Stimulated activated CD4-positive, alpha-beta T cell treated with anti-CD3 and anti-CD28 coated beads, Interleukin-1b, Interleukin-23, amount 100 ng/mL, for 48 hours (primary cell): Measurements from ENCODE around the gene BPHL.
"Not testable (repeated sequence)": the region's sequence is repeated elsewhere in the genome, so short reads cannot be mapped to it uniquely, and the experiment has no call there.

Source experiments
- DNase-seq: peaks from one replicate; pipeline ENCODE4 v3.0.0-alpha.2; 2020

The BPHL gene

DNA sequence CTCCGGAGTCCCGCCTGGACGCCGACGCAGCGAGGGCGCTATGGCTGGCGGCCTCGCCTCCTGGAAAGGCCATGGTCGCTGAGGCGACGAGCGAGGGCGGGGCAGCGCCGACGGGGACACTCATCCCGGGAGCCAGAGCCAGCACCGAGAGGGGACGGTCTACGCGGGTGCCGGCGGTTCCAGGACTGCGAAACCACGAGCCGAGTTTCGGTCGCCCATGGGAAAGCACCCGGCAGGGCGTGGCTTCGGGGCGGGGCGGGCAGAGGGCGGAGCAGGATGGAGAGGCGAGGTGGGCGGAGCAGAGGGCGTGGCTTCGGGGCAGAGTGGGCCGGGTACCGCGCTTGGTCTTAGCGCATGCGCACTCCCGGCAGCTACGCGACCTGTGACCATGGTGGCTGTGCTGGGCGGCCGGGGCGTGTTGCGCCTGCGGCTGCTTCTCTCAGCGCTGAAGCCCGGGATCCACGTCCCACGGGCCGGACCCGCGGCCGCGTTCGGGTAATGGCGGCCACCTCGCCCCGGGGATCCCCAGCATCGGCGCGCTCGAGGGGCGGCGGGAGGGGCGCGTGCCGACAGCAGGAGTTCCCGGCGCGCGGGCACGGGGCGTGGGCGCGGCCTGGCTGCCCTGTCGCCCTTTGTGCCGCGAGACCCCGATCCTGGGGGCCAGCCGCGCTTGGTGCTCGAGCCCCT lies at the start of gene BPHL:
TSS of gene BPHL (plus strand) at position 359 of the 687 bp plus-strand sequence. CDS start at position 389, 30 bp downstream.
- DNase-seq = peak; percentile 98

DNA sequence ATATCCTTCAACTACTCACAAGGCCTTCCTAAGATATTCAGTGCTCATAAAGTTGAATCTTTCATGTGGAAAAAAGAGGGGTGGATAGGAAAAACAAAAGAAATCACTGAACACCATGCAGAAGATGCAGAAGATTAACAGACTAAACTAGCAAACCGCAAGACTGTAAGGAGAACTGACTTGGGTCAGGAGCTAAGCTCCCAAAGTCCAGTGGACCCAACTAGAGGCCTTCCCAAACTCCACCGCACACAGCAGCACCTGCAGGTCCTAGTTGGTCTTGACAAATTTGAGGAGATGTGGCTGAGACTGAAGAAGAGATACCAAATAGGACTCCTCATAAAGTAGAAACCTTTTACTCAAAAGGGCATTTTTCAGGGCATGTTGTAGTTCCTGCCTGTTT lies 46.9 kb upstream of the BPHL start:
- DNase-seq = no peak

DNA sequence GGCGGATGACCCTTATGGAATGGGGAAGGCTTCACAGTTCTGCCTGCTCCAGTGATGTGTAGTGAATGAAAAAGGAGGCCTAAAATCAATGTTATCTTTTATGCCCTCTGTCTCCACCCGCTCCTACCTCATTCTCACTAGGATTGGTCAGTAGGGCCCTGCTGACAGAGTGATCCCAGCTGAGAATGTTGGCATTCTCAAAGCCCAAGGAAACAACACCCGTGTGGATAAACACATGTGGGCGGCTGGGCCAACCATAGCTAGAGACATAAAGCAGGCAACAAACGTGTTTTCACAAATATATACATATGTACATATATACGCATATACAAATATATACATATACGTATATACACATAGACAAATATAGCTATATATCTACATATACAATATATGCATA lies 45.7 kb upstream of the BPHL start:
- no peak for DNase-seq

DNA sequence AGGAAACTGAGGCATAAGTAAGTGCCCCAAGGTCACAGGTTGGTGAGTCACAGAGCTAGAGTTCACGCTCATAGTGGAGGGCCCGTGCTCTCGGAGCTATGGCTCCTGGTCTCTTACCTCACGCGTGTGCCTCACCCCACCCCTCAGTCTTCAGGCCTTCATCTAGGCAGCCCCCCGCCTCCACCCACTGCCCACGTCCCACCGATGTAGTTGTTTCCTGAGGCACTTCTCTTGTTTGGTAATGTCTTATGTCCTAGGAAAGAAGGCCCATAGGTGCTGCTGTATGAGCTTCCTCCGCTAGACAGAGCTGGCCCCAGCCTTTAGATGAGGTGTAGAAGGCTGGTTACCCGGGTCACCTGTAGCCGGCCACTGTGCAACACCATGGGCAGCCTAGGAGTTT lies 45.1 kb upstream of the BPHL start:
- no peak for DNase-seq

- DNase-seq = no peak
Measured at GRCh38 chr6:3075772-3076113, 42.8 kb upstream of the BPHL start.

DNA sequence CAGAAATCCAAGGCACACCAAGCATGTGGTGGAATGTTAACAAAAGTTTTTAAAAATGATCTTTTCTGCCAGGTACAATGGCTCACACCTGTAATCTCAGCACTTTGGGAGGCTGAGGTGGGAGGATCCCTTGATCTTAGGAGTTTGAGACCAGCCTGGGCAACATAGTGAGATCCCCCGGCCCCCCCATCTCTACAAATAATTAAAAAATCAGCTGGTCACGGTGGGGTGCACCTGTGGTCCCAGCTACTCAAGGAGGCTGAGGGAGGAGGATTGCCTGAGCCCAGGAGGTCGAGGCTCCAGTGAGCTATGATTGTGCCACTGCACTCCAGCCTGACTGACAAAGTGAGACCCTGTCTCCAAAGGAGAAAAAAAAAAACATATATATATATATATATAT lies 42.2 kb upstream of the BPHL start:
- no peak for DNase-seq

GRCh38 chr6:3077430-3077829 lies 41.1 kb upstream of the BPHL start:
- no peak for DNase-seq

DNA sequence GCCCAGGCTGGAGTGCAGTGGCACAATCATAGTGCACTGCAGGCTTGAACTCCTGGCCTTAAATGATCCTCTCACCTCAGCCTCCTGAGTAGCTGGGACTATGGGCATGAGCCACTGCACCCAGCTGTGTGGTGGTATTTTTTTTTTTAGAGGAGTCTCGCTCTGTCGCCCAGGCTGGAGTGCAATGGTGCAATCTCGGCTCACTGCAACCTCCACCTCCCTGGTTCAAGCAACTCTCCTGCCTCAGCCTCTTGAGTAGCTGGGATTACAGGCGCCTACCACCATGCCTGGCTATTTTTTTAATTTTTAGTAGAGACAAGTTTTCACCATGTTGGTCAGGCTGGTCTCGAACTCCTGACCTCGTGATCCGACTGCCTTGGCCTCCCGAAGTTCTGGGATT lies 39.6 kb upstream of the BPHL start:
- not testable (repeated sequence) for DNase-seq

DNA sequence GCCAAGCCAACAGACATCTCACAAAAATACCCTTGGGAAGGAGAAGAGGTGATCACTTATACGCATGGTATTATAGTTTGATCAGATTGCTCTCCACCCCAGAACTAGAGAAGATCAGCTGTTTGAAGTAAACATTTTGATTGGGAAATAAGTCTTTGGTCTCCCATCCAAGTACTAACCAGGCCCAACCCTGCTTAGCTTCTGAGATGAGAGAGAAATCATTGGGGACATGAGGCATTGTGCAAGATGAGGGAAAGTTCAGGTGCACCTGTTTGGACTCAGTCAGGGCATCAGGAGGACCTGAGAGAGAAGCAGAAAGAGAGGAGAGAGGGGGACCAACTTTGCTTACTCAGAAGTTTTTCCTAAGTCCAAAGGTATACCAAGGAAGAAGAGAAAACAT lies 38.8 kb upstream of the BPHL start:
- DNase-seq = no peak

DNA sequence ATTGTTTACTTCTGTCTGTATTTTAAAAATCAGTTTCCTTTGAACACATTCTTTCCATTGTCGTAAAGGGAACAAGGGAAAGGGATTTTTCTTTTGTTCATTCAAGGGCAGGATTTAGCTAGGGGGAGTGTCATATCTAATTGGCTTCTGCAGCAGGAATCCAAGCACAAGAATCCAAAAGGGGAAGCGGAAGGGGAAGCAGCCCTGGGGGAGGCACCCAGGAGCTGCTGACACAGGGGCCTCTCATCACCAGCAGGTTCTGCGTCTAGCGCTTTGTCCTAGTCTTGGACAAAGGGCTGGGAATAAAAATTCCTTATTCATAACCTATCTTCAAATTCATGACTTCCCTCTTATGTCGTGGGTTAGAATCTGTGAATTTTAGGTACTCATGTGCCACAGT lies 36.6 kb upstream of the BPHL start:
- no peak for DNase-seq

DNA sequence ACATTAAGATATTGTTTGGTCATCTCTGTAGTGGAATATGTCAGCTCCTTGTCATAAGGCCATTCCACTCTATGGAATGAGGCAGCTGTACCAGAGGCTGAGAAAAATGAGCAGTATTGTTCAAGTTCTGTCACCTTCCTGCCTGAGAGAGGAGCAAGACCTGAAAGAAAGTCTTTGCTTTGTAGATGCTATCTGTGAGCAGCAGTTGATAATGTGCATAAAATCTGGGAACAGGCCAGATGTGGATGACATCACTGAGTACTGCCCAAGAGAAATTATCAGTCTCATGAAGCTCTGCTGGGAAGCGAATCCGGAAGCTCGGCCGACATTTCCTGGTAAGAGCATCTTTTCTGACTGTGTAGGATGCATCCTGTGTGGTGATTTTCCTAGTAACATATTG lies 33.4 kb upstream of the BPHL start:
- no peak for DNase-seq

GRCh38 chr6:3086282-3086946 lies 32.1 kb upstream of the BPHL start:
- no peak for DNase-seq

DNA sequence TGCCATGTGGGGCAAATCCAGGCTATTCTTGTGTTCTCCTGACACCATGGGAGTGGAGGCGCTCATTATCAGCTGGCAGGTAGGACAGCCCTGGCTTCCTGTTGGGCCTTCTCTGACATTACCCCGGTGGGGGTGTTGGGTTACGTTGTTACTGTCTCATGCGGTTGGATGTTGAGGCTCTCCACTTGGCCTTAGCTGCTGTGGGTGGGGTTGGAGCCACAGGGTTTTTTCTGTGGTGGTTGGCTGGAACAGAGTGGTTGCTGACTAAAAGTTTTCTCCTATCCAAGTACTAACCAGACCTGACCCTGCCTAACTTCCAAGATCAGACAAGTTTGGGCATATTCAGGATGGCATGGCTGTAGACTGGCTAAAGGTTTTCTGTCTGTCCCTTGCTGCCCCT lies 30.1 kb upstream of the BPHL start:
- no peak for DNase-seq

DNA sequence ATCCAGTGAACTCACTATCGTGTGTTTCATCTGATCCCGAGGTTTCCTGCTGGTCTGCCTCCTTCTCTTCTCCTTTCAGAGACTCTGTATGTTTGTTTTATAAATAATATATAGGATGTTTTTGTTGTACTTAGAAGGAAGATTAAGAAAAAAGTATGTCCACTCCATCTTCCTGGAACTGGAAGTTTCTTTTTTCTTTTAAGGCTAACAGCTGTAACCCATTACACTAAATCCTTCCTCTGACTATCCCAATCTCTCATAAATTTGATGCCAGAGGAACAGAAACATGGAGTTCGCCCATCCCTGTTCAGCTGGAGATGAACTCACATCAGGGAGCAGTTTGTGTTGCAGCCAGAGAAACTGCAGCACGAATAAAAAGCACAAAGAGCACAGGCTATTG lies 29.5 kb upstream of the BPHL start:
- DNase-seq = no peak

GRCh38 chr6:3090013-3090412 lies 28.5 kb upstream of the BPHL start:
- no peak for DNase-seq

GRCh38 chr6:3094815-3095214 lies 23.7 kb upstream of the BPHL start:
- no peak for DNase-seq

GRCh38 chr6:3102875-3103274 lies 15.6 kb upstream of the BPHL start:
- no peak for DNase-seq

GRCh38 chr6:3108746-3109414 lies 9.6 kb upstream of the BPHL start:
- DNase-seq = no peak

GRCh38 chr6:3109761-3110160 lies 8.8 kb upstream of the BPHL start:
- no peak for DNase-seq

DNA sequence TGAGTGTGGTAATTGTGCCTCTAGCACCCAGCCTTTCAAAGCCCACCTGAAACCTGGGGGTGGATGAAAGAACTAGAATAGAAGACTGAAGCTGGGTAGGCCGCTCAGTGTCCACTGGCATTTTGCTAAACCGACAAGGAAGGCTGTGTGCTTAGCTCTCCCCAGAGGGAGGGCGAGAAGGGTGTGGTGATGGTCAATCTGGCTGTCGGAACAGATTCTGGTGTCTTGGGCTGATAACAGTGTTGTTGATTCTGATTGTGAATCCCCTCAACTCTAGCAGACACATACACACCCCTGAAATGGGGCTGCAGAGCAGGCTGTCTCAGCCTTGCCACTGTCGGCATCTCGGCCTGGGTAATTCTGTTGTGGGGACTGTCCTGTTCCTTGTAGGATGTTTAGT lies 4.1 kb upstream of the BPHL start:
- no peak for DNase-seq

- DNase-seq = no peak
Measured at GRCh38 chr6:3117912-3118352, 579 bp upstream of the BPHL start.

DNA sequence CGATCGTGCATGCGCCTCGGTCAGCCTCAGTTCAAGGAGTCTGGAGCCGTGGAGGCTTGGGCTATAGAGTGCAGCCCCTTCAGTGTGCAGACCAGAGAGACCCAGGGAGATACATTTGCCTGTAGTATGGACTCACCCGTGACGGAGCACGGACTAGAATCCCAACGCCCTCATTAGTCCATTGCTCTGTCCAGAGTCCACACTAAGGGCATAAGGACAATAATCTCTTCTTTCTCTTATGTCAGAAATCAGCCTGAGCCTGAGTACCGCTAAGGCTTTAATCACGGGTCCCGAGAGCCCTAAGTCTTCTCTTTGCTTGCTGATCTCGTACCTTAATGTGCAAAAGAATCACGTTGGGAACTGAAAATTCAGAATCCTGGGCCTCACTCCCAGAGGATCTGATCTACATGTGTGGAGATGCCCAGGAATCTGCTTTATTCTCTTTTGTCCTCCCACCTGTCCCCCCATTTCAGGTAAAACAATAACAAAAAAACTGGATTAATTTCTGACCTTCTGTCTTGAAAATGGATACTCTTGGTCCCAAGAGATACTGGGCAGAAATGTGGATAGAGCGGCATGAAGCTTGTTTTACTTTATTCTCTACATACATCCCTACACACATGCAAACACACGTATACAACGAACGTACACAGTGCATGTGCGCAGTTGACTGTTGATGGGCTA lies 671 bp downstream of the BPHL start:
- no peak for DNase-seq

GRCh38 chr6:3120765-3121089 lies 2.2 kb downstream of the BPHL start:
- no peak for DNase-seq

DNA sequence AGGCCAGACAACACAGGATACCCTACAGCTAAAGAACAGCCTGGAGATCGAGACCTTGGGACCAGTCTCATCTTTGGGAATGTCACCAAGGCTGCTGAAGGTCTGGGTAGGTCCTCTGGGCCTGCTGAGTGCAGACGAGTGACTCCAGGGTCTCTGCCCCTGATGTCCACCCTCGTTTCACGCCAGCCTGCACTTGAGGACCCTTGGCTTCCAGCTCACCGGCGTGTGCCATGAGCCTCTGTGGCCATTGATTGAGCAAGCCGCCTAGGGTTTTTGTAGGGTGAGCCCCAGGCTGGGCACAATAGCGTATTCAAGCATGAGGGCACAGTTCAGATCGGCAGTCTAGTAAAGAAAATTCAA lies 4.3 kb downstream of the BPHL start:
- no peak for DNase-seq
